ENCODE results near the gene CSRNP3. TPM values are rescaled to one million over a fixed set of nuclear protein-coding genes. Genes with fewer than 3 reads are reported as not detected.

CSRNP3 gene
- total and polyA plus RNA-seq, 4 donors = 0.18 to 2.2 (median 2.0) TPM

DNA sequence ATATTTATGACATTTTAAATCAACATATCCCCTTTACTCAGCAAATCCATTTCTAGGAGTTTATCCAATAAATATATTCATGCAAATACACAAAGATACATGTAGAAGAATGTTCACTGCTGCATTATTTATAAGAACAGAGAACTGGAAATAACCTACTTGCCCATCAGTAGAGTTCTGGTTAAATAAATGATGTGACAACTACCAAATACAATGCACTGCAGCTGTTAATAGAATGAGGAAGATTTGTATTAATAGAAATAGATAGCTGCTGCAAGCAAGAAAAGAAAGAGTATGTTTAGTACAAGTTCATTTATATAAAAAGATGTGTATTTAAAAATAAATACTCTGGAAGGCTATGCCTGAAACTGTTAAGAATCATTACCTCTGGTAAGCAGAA, 49.3 kb upstream of the CSRNP3 start:
- DNase-seq (ENCODE audit: low spot score) = no peak
- Histone ChIP-seq H3K27ac (ENCODE audit: low read depth in 1 of 2, low read length in 2 of 2) (no peak overlapping the region), H3K4me3 (ENCODE audit: low read depth in 1 of 3, low read length in 3 of 3) (no peak overlapping the region), H3K9ac (ENCODE audit: low read depth in 1 of 2, low read length in 2 of 2) (no peak overlapping the region), H3K9me3 (ENCODE audit: control insufficient read depth in 4 of 4, low read length in 3 of 4) (no peaks in the 10 kb centered on the region), H3K36me3 (ENCODE audit: control insufficient read depth in 4 of 4, insufficient read depth in 3 of 4, low read depth in 1 of 4, low read length in 3 of 4) (no peaks in the 10 kb centered on the region), H3K4me1 (ENCODE audit: control insufficient read depth in 4 of 4, insufficient read depth in 4 of 4, low read length in 3 of 4) (no peaks in the 10 kb centered on the region), H3K27me3 (ENCODE audit: control insufficient read depth in 4 of 4, insufficient read depth in 4 of 4, low read length in 3 of 4) (no peaks in the 10 kb centered on the region)
- no peak for TF ChIP-seq NR2F2 (IDR thresholded peaks at IDR 0.05)
- TF ChIP-seq, protein P1, sequence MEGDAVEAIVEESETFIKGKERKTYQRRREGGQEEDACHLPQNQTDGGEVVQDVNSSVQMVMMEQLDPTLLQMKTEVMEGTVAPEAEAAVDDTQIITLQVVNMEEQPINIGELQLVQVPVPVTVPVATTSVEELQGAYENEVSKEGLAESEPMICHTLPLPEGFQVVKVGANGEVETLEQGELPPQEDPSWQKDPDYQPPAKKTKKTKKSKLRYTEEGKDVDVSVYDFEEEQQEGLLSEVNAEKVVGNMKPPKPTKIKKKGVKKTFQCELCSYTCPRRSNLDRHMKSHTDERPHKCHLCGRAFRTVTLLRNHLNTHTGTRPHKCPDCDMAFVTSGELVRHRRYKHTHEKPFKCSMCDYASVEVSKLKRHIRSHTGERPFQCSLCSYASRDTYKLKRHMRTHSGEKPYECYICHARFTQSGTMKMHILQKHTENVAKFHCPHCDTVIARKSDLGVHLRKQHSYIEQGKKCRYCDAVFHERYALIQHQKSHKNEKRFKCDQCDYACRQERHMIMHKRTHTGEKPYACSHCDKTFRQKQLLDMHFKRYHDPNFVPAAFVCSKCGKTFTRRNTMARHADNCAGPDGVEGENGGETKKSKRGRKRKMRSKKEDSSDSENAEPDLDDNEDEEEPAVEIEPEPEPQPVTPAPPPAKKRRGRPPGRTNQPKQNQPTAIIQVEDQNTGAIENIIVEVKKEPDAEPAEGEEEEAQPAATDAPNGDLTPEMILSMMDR (IDR thresholded peaks at IDR 0.05; ENCODE audit: low read depth, low read length, missing input control) = no peak
- TF ChIP-seq, protein P2, sequence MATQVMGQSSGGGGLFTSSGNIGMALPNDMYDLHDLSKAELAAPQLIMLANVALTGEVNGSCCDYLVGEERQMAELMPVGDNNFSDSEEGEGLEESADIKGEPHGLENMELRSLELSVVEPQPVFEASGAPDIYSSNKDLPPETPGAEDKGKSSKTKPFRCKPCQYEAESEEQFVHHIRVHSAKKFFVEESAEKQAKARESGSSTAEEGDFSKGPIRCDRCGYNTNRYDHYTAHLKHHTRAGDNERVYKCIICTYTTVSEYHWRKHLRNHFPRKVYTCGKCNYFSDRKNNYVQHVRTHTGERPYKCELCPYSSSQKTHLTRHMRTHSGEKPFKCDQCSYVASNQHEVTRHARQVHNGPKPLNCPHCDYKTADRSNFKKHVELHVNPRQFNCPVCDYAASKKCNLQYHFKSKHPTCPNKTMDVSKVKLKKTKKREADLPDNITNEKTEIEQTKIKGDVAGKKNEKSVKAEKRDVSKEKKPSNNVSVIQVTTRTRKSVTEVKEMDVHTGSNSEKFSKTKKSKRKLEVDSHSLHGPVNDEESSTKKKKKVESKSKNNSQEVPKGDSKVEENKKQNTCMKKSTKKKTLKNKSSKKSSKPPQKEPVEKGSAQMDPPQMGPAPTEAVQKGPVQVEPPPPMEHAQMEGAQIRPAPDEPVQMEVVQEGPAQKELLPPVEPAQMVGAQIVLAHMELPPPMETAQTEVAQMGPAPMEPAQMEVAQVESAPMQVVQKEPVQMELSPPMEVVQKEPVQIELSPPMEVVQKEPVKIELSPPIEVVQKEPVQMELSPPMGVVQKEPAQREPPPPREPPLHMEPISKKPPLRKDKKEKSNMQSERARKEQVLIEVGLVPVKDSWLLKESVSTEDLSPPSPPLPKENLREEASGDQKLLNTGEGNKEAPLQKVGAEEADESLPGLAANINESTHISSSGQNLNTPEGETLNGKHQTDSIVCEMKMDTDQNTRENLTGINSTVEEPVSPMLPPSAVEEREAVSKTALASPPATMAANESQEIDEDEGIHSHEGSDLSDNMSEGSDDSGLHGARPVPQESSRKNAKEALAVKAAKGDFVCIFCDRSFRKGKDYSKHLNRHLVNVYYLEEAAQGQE (IDR thresholded peaks at IDR 0.05) = no peak
- no peak for TF ChIP-seq GABPA (IDR thresholded peaks at IDR 0.05 in 1 of 2, conservative IDR thresholded peaks at IDR 0.05 in 1 of 2)
- no peak for TF ChIP-seq HNF4A (conservative IDR thresholded peaks at IDR 0.05)
- TF ChIP-seq ZBTB33 (IDR thresholded peaks at IDR 0.05) = no peak
- TF ChIP-seq TAF1 (conservative IDR thresholded peaks at IDR 0.05) = no peak
- TF ChIP-seq FOXA1 (IDR thresholded peaks at IDR 0.05) = no peak
- no peak for TF ChIP-seq FOXA2 (IDR thresholded peaks at IDR 0.05)
- no peak for TF ChIP-seq SP1 (IDR thresholded peaks at IDR 0.05)
- TF ChIP-seq HNF4G (IDR thresholded peaks at IDR 0.05) = no peak
- TF ChIP-seq JUND (IDR thresholded peaks at IDR 0.05) = no peak
- no peak for TF ChIP-seq RAD21 (IDR thresholded peaks at IDR 0.05)
- TF ChIP-seq, protein P3, sequence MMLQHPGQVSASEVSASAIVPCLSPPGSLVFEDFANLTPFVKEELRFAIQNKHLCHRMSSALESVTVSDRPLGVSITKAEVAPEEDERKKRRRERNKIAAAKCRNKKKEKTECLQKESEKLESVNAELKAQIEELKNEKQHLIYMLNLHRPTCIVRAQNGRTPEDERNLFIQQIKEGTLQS (IDR thresholded peaks at IDR 0.05) = no peak
- TF ChIP-seq, protein P4, sequence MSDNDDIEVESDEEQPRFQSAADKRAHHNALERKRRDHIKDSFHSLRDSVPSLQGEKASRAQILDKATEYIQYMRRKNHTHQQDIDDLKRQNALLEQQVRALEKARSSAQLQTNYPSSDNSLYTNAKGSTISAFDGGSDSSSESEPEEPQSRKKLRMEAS (IDR thresholded peaks at IDR 0.05) = no peak
- TF ChIP-seq RXRA (IDR thresholded peaks at IDR 0.05) = no peak
- no peak for TF ChIP-seq YY1 (IDR thresholded peaks at IDR 0.05)
- no peak for TF ChIP-seq EGR1 (IDR thresholded peaks at IDR 0.05; ENCODE audit: low read depth in 2 of 2)

Measured in liver (tissue), 9 donors.